ENCODE data around the gene OCA2.
"Not testable (repeated sequence)": the region's sequence is repeated elsewhere in the genome, so short reads cannot be mapped to it uniquely, and the experiment has no call there.

The OCA2 gene

DNA sequence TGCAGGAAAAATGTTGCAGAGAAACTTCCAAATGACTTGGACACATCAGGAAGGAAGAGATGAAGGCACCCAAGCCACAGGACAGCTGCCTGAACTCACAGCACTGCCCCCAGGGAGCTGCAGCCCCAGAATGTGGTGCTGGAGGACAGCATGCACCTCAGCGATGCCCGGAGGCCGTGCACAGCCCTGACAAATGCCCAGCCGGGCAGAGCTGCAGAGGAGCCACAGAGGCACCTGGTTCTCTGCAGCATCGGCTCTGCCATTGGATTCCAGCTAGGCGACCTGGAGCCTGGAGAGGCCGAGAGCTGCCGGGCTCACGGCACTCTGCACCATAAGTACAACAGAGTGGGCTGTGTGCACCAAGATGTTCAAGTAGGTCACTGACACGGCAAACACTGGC is 97.5 kb downstream of the OCA2 start:
- DNase-seq (ENCODE audit: low spot score): no peak

DNA sequence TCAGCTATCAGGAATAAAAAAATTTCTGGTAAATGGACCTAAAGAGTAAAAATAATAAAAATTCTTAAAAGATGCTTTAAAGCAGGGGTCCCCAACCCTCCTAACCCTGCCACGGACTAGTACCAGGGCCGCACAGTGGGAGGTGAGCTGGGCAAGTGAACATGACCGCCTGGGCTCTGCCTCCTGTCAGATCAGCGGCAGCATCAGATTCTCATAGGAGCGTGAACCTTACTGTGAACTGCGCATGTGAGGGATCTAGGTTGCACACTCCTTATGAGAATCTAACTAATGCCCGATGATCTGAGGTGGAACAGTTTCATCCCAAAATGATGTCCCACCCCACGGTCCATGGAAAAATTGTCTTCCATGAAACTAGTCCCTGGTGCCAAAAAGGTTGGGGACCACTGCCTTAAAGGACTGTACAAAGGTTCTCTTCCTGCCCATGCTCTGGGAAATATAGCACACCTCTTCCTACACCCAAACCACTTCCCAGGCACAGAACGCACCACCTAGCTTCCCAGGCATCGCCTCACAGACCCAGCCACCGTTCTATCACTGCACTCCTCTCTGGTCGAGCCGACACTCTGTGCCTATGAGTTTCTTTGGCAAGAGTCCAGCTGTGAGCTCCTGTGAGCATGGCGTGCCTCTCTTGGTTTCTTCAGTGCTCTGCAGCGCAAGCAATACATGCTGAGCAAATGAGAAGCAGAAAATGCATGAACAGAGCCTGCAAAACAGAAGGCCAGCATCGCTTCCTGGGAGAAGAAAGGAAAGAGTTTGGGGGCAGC is 104.9 kb downstream of the OCA2 start:
- DNase-seq (ENCODE audit: low spot score): no peak

DNA sequence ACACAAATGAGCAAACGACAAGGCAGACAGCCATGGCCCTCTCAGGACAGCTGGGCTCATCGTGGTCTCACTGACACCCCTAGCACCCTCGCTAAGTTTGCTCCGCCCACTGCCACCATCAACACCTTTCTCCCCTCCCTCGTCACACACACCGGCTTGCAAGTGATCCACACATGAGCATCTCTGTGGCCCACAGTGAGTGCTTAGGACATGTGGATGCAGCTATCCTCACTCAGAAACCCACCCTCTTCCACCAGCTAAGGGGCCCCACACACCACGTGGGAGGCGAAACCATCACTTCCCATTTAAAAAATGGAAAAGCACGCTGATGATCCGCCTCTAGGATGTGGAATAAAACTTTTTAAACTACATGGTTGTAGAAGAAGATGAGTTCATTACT is 105.6 kb downstream of the OCA2 start:
- DNase-seq (ENCODE audit: low spot score): no peak

DNA sequence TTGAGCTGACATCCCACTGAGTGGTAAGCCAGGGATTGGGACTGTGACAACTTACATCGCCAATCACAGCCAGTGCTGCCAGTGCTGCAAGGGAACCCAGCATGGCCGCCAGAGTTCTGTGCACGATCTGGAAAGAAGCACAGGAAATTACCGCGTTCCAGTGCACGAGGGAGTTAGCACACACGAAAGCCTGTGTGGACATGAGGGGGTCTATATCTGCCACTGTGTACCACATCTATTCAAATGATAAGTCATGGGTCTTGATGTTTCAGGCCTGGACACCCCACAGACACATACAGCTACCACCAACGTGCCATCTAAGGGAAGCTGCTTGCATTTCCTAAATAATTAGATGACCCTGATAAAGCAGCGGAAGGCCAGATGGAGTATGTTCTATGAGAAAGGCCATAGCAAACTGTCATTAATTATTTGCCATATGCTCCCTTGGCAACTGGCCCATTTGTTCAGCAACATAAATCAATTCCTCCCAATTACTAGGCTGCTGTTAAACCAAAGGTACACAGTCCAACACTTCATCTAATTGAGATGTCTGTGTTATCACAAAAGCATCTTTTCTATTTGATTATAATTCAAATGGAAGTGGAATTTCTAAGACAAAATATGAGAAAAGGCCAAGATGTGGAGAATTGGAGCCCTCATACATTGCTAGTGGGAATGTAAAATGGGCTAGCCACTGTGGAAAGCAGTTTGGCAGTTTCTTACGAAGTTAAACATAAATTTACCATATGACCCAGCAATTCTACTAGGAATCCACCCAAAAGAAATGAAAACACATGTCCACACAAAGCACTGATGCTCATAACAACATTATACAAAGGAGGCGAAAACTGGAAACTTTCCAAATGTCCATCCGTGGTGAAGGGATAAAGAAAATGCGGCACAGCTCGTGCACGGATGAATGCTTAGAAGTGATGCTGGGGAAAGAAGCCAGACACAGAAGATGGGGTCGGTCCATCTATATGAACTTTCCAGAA is 108.3 kb downstream of the OCA2 start:
- no peak for DNase-seq (ENCODE audit: low spot score)

DNA sequence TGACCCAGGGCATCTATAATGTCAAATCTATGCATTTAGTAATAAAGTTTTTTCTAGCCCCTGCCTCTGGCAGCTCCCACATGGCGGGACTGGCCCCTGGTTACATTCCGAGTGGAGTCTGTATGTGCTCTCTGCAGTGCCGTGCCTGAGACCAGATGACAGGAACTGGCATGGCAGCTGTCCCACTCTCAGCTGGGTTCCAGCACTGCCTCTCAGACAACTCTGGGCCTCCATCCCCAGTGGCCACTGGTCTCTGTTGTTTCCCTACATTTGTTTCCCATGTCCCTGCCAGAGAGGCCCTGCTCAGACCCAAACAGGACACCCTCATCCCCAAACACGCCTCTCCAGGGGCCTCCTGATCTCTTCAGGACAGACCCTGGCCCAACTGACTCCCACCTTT is 109.3 kb downstream of the OCA2 start:
- no peak for DNase-seq (ENCODE audit: low spot score)

DNA sequence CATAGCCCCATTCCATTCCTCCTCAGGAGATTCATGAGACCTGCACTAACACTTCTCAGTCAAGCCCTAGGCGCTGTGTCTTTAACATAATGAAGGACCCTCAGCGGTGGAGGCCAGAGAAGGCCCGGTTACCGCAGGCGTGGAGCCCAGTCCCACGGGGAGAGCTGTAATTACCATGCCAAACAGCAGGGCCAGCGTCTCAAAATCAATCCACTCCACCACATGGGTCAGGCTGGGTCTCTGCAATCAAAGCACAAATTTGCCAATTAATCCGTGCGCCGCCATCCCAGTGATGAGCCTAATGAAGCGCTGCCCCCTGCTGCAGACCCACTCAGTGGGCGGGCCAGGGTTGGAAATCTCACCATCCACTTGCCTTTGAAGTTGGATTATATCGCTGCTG is 109.7 kb downstream of the OCA2 start:
- no peak for DNase-seq (ENCODE audit: low spot score)

DNA sequence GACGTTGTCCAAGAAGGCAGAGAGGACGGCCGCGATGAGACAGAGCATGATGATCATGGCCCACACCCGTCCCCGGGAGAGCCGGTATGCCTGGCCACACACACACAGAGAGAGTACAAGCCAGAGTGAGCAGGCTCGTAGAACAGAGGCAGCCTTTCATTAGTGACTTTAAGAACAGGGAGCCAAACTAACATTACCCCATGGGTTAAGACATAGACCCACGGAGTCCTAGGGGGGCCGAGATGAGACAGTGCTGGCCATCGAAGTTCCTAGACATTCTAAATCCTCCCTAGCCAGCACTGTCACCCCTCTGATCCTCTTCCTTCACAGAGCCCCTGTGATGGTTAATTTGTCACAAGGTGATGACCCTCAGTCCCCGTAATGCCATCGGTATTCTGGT is 114.0 kb downstream of the OCA2 start:
- no peak for DNase-seq (ENCODE audit: low spot score)

DNA sequence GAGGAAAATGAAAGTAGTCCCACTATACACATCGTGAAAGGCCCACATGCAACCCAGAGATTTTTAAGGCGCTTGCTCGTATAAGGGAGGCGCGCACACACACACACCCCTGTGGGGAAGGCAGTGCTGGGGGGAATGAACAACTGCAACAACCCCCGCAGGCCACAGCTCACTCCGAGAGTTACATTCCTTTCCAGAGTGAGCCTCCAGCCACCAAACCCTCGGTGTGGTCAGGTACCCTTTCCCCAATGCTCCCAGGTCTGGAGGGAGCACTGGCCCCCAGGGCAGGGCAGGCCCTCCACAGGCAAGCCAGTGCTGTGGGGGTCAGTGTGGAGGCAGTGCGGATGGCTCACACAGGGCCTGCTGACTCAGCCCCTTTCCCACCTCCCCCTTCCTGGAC is 115.6 kb downstream of the OCA2 start:
- no peak for DNase-seq (ENCODE audit: low spot score)

DNA sequence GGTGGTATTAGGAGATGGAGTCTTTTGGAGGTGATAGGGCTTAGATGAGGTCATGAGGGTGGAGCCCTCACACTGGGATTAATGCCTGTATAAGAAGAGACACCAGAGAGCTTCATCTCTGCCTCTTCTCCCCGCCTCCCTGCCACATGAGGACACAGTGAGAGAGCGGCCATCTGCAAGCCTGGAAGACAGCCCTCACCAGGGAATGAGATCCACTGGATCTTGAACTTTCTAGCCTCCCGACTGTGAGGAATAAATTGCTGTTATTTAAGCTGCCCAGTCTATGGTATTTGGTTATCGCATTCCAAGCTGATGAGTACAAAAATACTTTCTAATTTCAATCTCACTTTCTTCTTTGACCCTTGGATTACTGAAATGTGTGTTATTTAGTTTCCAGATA is 121.4 kb downstream of the OCA2 start:
- no peak for DNase-seq (ENCODE audit: low spot score)

DNA sequence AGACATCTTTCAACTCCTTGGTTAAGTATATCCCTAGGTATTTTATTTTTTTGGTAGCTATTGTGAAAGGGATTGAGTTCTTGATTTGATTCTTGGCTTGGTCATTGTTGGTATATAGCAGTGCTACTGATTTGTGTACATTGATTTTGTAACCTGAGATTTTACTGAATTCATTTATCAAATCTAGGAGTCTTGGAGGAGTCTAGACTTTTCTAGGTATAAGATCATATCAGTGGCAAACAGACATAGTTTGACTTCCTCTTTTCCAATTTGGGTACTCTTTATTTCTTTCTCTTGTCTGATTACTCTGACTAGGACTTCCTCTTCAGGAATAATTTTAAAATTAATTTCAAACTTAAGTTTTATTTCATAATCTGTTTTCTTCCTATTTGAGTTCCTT is 125.2 kb downstream of the OCA2 start:
- DNase-seq (ENCODE audit: low spot score): no peak

DNA sequence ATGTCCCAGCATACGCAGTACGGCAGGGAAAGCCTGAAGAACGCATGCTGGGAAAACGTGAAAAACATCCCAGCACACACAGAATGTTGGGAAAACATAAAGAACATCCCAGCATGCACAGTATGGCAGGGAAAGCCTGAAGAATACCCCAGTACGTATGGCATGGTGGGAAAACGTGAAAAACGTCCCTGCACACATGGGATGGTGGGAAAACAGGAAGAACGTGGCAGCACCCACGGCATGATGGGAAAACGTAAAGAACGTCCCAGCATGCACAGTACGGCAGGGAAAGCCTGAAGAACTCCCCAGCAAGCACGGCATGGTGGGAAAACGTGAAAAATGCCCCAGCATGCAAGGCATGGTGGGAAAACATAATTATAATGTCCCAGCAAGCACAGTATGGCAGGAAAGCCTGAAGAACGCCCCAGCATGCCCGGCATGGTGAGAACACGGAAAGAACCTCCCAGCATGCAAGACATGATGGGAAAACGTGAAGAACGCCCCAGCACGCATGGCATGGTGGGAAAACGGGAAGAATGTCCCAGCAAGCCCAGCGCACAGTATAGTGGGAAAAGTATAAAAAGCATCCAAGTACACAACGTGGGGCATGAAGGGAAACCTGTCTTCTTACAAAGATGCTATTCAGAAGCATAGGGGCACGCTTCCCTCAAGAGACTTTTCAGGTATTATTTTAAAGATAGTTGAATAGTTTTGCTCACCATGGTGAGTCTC is 128.3 kb downstream of the OCA2 start:
- DNase-seq (ENCODE audit: low spot score): no peak

DNA sequence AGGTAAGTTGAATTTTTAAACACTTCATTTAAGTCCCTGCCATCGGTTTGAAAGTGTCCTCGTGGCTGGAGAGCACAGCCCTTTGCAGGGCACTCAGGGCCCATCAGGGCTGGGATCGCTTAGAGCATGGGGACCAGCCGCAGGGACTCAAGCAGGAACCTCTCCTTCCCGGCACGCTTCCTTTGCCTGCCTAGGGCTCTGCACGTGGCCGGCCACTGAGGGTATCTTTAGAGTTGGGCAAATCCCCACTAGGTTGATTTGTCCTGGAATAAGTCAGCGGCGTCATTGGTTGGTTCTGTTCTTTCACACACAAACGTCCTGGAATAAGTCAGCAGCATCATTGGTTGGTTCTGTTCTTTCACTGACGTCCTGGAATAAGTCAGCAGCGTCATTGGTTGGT is 131.6 kb downstream of the OCA2 start:
- no peak for DNase-seq (ENCODE audit: low spot score)

DNA sequence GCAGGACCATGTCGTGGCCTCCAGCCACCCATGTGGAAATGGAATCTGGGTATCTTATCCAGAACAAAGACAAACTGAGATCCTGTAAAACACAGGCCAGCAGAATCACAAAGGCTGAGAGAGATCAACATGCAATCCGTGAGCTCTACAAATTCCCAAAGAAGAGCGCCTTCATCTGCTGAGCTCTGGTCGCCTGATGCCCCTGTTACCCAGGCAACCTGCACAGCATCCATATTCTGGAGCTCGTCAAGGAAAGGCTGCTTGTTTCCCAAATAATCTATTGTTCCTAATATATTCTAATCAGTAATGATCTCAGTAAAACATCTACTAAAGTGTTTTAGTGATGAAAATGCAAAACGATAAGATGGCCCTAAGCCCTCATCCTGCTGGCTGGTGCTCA is 133.6 kb downstream of the OCA2 start:
- no peak for DNase-seq (ENCODE audit: low spot score)

DNA sequence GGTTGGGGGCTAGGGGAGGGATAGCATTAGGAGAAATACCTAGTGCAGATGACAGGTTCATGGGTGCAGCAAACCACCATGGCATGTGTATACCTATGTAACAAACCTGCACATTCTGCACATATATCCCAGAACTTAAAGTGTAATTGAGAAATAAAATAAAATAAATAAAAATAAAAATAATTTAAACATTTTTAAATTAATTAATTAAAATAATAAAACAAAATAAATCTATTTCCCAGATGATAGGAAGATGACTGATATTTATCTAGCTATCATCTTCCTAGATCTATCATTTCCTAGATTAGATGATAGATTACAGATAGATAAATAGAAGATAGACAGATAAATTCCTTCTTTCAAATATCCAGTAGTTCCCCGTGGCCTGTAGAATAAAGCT is 137.3 kb downstream of the OCA2 start:
- DNase-seq (ENCODE audit: low spot score): no peak

DNA sequence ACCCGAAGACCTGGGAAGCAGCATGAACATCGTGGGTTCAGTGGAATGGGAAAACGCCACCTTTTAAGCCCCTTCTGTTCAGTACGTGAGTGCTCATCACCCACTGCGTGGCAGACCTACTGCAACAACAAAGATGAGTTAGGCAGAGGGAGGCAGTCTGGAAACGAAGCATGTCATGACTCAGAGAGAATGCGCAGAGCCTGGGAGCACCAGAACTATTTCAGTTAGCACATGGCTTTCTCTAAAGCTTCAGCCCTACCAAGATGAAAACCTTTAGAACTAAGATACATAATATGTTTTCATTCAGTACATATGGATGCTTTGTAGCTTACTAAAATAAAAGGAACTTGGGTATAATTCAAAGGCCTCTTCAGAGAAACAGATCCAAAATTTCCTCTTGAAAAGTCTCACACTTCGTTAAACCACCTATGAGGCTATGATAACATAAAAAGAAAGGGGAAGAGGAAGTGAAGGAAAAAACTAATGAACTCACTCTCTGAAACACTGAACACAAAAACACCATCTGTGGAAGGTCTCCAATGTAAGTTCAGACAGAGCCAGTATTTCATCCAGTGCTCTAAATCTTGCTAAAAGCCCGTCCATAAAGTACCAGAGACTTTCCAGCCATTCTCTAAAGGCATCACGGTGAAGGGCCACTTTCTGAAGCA is 140.1 kb downstream of the OCA2 start:
- DNase-seq (ENCODE audit: low spot score): no peak

DNA sequence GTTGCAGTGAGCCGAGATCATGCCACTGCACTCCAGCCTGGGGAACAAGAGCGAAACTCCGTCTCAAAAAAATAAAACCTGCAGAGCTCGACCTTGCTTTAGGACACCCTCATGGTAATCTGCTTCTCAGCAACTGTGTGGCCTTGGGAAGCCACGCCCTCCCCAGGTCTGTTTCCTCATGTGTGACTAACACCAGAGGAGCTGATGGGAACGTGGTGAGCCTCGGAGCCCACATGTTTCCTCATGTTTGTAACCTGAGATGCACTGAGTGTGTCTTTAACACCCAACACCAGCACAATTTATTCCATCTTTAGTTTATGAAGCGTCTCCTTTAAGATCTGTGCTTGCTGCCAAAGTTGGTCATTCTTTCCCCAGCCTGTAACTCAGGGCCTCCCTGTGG is 142.8 kb downstream of the OCA2 start:
- no peak for DNase-seq (ENCODE audit: low spot score)

DNA sequence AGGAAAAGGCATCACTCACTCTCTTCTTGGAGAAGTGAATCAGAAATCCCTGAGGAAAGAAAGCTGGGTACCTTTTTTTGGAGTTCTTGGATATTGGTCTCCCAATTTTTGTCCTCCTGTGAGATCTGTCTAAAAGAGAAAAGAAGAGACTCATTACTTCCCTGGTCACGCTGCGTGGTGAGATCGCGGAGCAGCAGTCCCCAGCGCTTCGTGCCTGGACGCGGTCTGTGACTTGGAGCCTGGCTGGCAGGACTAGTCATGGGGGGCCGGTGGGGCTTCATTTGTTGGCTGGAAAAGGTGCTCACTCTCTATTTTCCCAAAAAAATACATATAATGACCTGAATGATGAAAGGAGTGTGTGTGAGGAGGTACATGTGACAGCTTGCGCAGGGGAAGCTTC is 144.0 kb downstream of the OCA2 start:
- DNase-seq (ENCODE audit: low spot score): no peak

DNA sequence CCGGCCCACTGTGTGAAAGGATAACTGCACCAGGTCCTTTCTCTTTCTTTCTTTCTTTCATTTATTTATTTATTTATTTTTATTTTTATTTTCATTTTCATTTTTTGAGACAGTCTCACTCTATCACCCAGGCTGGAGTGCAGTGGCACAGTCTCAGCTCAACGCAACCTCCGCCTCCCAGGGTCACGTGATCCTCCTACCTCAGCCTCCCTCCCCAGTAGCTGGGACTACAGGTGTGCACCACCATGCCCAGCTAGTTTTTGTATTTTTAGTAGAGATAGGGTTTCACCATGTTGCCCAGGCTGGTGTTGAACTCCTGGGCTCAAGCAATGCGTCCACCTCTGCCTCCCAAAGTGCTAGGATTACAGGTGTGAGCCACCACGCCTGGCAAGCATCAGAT is 146.5 kb downstream of the OCA2 start:
- DNase-seq (ENCODE audit: low spot score): not testable (repeated sequence)

DNA sequence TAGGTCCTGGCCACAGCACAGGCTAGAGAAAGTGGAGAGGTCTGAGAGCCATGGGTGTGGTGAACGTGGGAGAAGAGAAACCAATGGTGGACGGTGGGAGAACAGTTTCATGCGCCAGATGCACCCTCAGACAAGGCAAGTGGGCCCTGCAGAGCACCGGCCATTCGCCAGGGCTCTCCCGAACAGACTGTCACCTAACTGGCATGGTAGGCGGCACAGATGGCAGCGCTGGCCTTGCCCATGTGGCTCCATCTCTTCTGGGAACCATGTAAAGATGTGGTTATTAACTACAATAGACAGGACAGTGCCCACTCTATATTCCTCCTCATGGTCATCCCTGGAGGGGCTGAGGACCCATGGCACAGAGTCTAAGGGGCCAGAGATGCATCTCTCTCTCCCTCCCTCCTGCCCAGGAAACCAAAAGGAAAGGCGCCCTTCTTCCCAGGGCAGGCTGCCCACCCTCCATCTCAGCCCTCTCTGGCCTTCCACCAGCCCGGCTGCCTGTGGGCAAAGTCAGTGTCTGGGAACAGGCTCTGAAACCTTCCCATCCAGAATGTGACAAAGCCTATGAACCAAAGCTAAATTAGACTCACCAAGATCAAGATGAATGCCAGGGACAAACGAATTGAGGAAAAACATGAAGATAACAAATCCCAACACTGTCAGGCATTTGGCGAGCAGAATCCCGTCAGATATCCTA is 147.8 kb downstream of the OCA2 start:
- DNase-seq (ENCODE audit: low spot score): no peak

DNA sequence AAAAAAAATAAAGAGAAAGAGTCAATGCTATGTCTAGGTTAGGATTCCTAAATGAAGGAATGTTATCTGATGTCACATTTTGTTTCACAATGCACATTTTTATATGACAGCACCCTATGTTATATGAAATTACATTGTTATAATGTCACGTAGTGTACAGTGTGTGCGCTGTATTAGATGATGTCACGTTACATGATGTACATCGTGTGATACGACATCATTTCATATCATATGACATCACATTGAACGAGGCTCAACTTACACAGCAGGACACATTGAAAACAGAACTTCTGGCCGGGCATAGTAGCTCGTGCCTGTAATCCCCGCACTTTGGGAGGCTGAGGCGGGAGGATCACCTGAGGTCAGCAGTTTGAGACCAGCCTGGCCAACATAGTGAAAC is 150.0 kb downstream of the OCA2 start:
- no peak for DNase-seq (ENCODE audit: low spot score)

DNA sequence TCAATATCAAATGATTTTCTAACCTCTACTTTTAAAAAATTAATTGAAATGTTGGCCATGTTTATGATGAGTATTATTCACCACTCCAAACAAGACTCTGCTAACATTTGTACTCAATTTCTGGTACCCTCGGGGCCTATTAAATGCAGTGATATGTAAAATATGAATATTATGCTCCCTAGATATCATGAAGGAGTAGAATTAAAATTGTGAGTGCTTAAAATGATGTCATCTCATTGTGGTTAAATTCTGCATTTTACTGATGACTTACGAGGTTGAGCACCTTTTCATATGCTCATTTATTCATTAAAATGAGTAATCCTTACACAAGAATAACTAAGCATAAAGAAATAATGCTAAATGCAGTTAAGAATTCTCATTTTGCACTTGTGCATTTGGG is 159.9 kb downstream of the OCA2 start:
- no peak for DNase-seq (ENCODE audit: low spot score)
